Uterus (tissue), 4 donors: ENCODE data around the gene MSI2. TPM values are rescaled to one million over a fixed set of nuclear protein-coding genes. Genes with fewer than 3 reads are reported as not detected.

ENCODE experiments used
- DNase-seq, 2 donors: peaks; one replicate each; pipeline ENCODE4 v3.0.0-alpha.2; 2019 to 2020
- H3K27ac ChIP-seq, 2 donors: fragments of 200-600 bp; sonication (generic); 1 replicate in 1 of 2; 2 replicates in 1 of 2; pipeline ENCODE4 v1.5.1; 2016 to 2018
- H3K27me3 ChIP-seq, 2 donors: fragments of 200-600 bp; sonication (generic); one replicate each; pipeline ENCODE4 v1.5.1; 2018 to 2019; ENCODE audit warnings: control low read depth in 1 of 2
- H3K36me3 ChIP-seq, 2 donors: fragments of 200-600 bp; sonication (generic); one replicate each; pipeline ENCODE4 v1.5.1; 2019; ENCODE audit warnings: control low read depth in 1 of 2
- H3K4me1 ChIP-seq, 2 donors: fragments of 200-600 bp; sonication (generic); one replicate each; pipeline ENCODE4 v1.5.1; 2018 to 2019; ENCODE audit warnings: control low read depth in 1 of 2
- H3K4me3 ChIP-seq, 2 donors: fragments of 200-600 bp; sonication (generic); 1 replicate in 1 of 2; 2 replicates in 1 of 2; pipeline ENCODE4 v1.5.1; 2018 to 2019; ENCODE audit warnings: mild to moderate bottlenecking in 1 of 2
- H3K9me3 ChIP-seq, 2 donors: fragments of 200-600 bp; sonication (generic); one replicate each; pipeline ENCODE4 v1.5.1; 2019; ENCODE audit warnings: control low read depth in 1 of 2
- CTCF ChIP-seq, 4 experiments: fragments of 200-600 bp in 2 of 4; fragments of 450-650 bp in 2 of 4; sonication (generic) in 2 of 4; IDR thresholded peaks; one replicate each; pipeline ENCODE4 v1.5.1; 2016 to 2019; ENCODE audit warnings: antibody characterized with exemption in 4 of 4, mild to moderate bottlenecking in 2 of 4, moderate library complexity in 1 of 4
- POLR2A ChIP-seq, 2 donors: fragments of 450-650 bp; IDR thresholded peaks; one replicate each; pipeline ENCODE4 v1.6.1; 2016; ENCODE audit warnings: antibody characterized with exemption in 2 of 2, mild to moderate bottlenecking in 1 of 2, moderate library complexity in 1 of 2
- intact Hi-C: fragments of 100-400 bp; cut with DNase I; formaldehyde crosslinking; loops from one replicate; pipeline ENCODE4 v1.15.1; 2023; ENCODE audit warnings: low total_unique reads
- total RNA-seq, 4 donors: library from RNA; depleted of rRNA in 3 of 4; stranded (reverse); fragments of >200 nt in 3 of 4; gene quantifications; one replicate each; pipeline versions ENCODE4 v1.1.0 to v1.2.4, GENCODE V29; 2014 to 2023
- donor health status: DM: yes; HTN: yes; CAD: no.

MSI2 gene
- total RNA-seq, 4 donors from 2014 or later, result 13.2 to 60.8 (median 44.5) TPM

GRCh38 chr17:57687642-57688041 lies 431.3 kb downstream of the MSI2 start:
- no peaks in the 10 kb centered on the region for H3K36me3 ChIP-seq
- H3K4me1 ChIP-seq, result no peaks in the 10 kb centered on the region
- DNase-seq, result no peak
- no peaks in the 10 kb centered on the region for H3K9me3 ChIP-seq
- intact Hi-C loops, result no loop called here
- H3K27ac ChIP-seq, result no peak overlapping the region
- no peak overlapping the region for H3K4me3 ChIP-seq
- no peaks in the 10 kb centered on the region for H3K27me3 ChIP-seq
- no peak for TF ChIP-seq POLR2A (IDR thresholded peaks at IDR 0.05)
- no peak for TF ChIP-seq CTCF (IDR thresholded peaks at IDR 0.05)

GRCh38 chr17:57689254-57689653 lies 432.9 kb downstream of the MSI2 start:
- no peak for TF ChIP-seq POLR2A (IDR thresholded peaks at IDR 0.05)
- no peak for TF ChIP-seq CTCF (IDR thresholded peaks at IDR 0.05)
- Histone ChIP-seq H3K4me3 (no peak overlapping the region), H3K9me3 (no peaks in the 10 kb centered on the region), H3K4me1 (no peaks in the 10 kb centered on the region), H3K27me3 (no peaks in the 10 kb centered on the region), H3K27ac (no peak overlapping the region), H3K36me3 (no peaks in the 10 kb centered on the region)
- intact Hi-C loops, result no loop called here
- DNase-seq, result no peak

GRCh38 chr17:57691939-57692338 lies 435.6 kb downstream of the MSI2 start:
- no peak overlapping the region for H3K4me3 ChIP-seq
- H3K27ac ChIP-seq, result no peak overlapping the region
- no peak for TF ChIP-seq POLR2A (IDR thresholded peaks at IDR 0.05)
- TF ChIP-seq CTCF (IDR thresholded peaks at IDR 0.05), result no peak
- no peaks in the 10 kb centered on the region for H3K36me3 ChIP-seq
- H3K9me3 ChIP-seq, result no peaks in the 10 kb centered on the region
- DNase-seq, result no peak
- no peaks in the 10 kb centered on the region for H3K27me3 ChIP-seq
- intact Hi-C loops, result no loop called here
- no peaks in the 10 kb centered on the region for H3K4me1 ChIP-seq

GRCh38 chr17:57692770-57693169 lies 436.4 kb downstream of the MSI2 start:
- intact Hi-C loops, result no loop called here
- Histone ChIP-seq H3K9me3 (no peaks in the 10 kb centered on the region), H3K36me3 (no peaks in the 10 kb centered on the region), H3K27ac (no peak overlapping the region), H3K27me3 (no peaks in the 10 kb centered on the region), H3K4me1 (no peaks in the 10 kb centered on the region), H3K4me3 (no peak overlapping the region)
- no peak for DNase-seq
- TF ChIP-seq POLR2A (IDR thresholded peaks at IDR 0.05), result no peak
- TF ChIP-seq CTCF (IDR thresholded peaks at IDR 0.05), result no peak

GRCh38 chr17:57694051-57694450 lies 437.7 kb downstream of the MSI2 start:
- DNase-seq, result no peak
- no peak overlapping the region for H3K27ac ChIP-seq
- no peak overlapping the region for H3K4me3 ChIP-seq
- no peaks in the 10 kb centered on the region for H3K9me3 ChIP-seq
- no peaks in the 10 kb centered on the region for H3K36me3 ChIP-seq
- TF ChIP-seq CTCF (IDR thresholded peaks at IDR 0.05) (no peak), POLR2A (IDR thresholded peaks at IDR 0.05) (no peak)
- H3K27me3 ChIP-seq, result no peaks in the 10 kb centered on the region
- H3K4me1 ChIP-seq, result no peaks in the 10 kb centered on the region
- intact Hi-C loops, result no loop called here
